Peyer's patch (tissue), 4 donors: Measurements from ENCODE around the gene PTPRC. TPM values are rescaled to one million over a fixed set of nuclear protein-coding genes. Genes with fewer than 3 reads are reported as not detected.

Source experiments
- DNase-seq, 3 donors: peaks; one replicate each; pipeline ENCODE4 v3.0.0-alpha.2; 2017 to 2019
- H3K27ac ChIP-seq, 4 donors: fragments of 200-600 bp; sonication (generic); one replicate each; pipeline ENCODE4 v1.5.1; 2016 to 2019
- H3K27me3 ChIP-seq, 2 donors: fragments of 200-600 bp; sonication (generic); one replicate each; pipeline ENCODE4 v1.5.1; 2019
- H3K36me3 ChIP-seq, 3 donors: fragments of 200-600 bp; sonication (generic); one replicate each; pipeline ENCODE4 v1.5.1; 2016 to 2019
- H3K4me1 ChIP-seq, 4 donors: fragments of 200-600 bp; sonication (generic); one replicate each; pipeline ENCODE4 v1.5.1; 2016 to 2019
- H3K4me3 ChIP-seq, 4 donors: fragments of 200-600 bp; sonication (generic); 1 replicate in 3 of 4; 2 replicates in 1 of 4; pipeline ENCODE4 v1.5.1; 2016 to 2019; ENCODE audit warnings: mild to moderate bottlenecking in 1 of 4
- H3K9me3 ChIP-seq, 4 donors: fragments of 200-600 bp; sonication (generic); one replicate each; pipeline ENCODE4 v1.5.1; 2016 to 2019; ENCODE audit warnings: mild to moderate bottlenecking in 1 of 4
- POLR2A ChIP-seq, 2 donors: fragments of 450-650 bp; IDR thresholded peaks; one replicate each; pipeline ENCODE4 v1.5.1; 2017; ENCODE audit warnings: antibody characterized with exemption in 2 of 2, mild to moderate bottlenecking in 2 of 2, moderate library complexity in 2 of 2
- total RNA-seq, 4 donors: library from RNA; depleted of rRNA; stranded (reverse); fragments of >200 nt; gene quantifications; one replicate each; pipeline ENCODE4 v1.1.0, GENCODE V29; 2016
- TF ChIP-seq, protein P1 (sequence below), 6 experiments: fragments of 450-650 bp in 4 of 6; fragments of 200-600 bp in 2 of 6; sonication (generic) in 1 of 6; IDR thresholded peaks; one replicate each; pipeline ENCODE4 v1.5.1; 2017 to 2019; ENCODE audit warnings: antibody characterized with exemption in 6 of 6, mild to moderate bottlenecking in 3 of 6, moderate library complexity in 1 of 6

The PTPRC gene
- total RNA-seq, 4 donors from 2014 or later: 13.3 to 127 (median 22.1) TPM

DNA sequence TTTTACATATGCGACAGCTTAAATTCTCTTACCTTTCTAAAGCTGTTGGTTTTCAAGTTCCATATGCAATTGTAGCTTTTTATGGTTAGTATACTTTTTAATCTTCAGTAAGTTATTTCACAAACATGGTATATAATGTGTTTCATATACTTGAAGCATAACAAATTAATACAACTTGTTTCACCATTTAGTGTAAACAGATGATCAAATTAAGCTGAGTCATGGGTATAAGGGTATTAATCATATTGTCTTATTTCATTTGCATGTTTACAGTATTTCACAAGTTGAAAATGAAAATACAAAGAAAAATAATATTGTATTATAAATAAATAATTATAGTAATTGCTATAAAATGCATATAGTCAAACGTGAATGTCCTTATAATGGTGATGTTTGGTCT lies 92.1 kb downstream of the PTPRC start:
- Histone ChIP-seq H3K27ac (no peak overlapping the region), H3K27me3 (no peaks in the 10 kb centered on the region), H3K4me1 (no peaks in the 10 kb centered on the region), H3K4me3 (no peak overlapping the region), H3K36me3 (no peaks in the 10 kb centered on the region), H3K9me3 (no peaks in the 10 kb centered on the region)
- DNase-seq: no peak
- TF ChIP-seq POLR2A (IDR thresholded peaks at IDR 0.05): no peak
- TF ChIP-seq, protein P1, sequence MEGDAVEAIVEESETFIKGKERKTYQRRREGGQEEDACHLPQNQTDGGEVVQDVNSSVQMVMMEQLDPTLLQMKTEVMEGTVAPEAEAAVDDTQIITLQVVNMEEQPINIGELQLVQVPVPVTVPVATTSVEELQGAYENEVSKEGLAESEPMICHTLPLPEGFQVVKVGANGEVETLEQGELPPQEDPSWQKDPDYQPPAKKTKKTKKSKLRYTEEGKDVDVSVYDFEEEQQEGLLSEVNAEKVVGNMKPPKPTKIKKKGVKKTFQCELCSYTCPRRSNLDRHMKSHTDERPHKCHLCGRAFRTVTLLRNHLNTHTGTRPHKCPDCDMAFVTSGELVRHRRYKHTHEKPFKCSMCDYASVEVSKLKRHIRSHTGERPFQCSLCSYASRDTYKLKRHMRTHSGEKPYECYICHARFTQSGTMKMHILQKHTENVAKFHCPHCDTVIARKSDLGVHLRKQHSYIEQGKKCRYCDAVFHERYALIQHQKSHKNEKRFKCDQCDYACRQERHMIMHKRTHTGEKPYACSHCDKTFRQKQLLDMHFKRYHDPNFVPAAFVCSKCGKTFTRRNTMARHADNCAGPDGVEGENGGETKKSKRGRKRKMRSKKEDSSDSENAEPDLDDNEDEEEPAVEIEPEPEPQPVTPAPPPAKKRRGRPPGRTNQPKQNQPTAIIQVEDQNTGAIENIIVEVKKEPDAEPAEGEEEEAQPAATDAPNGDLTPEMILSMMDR (IDR thresholded peaks at IDR 0.05): no peak

DNA sequence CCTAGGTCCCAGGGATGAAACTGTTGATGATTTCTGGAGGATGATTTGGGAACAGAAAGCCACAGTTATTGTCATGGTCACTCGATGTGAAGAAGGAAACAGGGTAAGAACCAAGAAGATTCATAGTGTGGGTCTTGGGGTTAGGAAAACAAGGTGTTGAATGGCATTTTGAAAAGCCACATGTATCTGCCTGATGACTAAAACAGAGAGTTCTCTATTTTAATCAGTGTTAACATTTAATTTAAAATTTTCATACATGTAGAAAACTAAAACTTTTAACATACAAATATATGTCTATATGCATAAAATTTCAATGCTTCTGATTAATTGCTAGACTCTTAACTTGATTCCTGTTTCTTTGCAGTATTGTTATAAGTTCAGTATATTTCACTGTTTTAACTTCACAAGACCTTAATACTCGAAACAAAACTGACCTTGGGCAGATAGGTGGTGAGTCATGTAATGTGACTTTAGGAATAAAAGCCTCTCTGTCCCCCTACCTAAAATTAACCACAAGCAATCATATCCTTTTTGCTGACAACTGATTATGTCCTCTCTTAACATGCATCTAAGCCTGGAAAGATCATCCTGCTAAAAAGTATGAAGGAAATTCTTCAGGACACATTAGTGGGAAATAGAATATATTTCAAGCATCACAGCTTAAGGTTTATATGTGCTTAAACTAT lies 95.6 kb downstream of the PTPRC start:
- no peak for DNase-seq
- no peaks in the 10 kb centered on the region for H3K4me1 ChIP-seq
- TF ChIP-seq, protein P1 (IDR thresholded peaks at IDR 0.05): no peak
- no peaks in the 10 kb centered on the region for H3K27me3 ChIP-seq
- no peak overlapping the region for H3K27ac ChIP-seq
- H3K36me3 ChIP-seq: no peaks in the 10 kb centered on the region
- no peaks in the 10 kb centered on the region for H3K9me3 ChIP-seq
- no peak overlapping the region for H3K4me3 ChIP-seq

DNA sequence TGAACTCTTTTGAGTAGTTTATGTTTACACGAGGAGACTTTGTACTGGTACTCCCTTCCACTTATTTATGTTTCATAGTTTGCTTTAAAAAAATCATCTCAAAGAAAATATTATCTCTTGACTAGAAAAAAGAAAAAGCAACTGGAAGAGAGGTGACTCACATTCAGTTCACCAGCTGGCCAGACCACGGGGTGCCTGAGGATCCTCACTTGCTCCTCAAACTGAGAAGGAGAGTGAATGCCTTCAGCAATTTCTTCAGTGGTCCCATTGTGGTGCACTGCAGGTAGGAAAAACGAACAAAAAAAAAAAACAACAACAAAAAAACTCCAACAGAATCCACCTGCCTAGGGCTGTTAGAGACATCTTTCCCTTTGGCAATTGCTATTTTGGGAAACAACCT lies 102.9 kb downstream of the PTPRC start:
- no peak for DNase-seq
- Histone ChIP-seq H3K4me3 (no peak overlapping the region), H3K27me3 (no peaks in the 10 kb centered on the region), H3K9me3 (no peaks in the 10 kb centered on the region), H3K4me1 (no peaks in the 10 kb centered on the region), H3K27ac (no peak overlapping the region), H3K36me3 (no peaks in the 10 kb centered on the region)
- TF ChIP-seq, protein P1 (IDR thresholded peaks at IDR 0.05): no peak
- no peak for TF ChIP-seq POLR2A (IDR thresholded peaks at IDR 0.05)

DNA sequence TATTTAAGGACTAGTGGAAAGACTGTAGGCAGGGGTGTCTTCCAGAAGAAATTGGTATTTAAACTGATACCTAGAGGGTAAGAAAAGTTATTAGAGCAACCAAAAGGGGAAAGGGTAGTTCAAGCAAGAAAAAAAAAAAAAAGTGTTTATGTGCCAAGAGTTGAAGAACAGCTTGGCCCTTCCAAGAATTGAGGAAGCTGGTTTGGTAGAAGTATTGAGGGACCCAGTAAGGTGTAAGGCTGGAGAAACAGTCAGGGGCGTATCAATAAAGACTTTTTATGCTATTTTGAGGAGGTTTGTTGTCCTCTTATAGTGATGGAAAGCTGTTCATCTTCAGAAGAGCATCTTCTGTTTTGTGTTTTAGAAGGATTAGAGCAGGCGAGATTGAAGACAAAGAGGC lies 108.3 kb downstream of the PTPRC start:
- H3K27ac ChIP-seq: no peak overlapping the region
- H3K4me1 ChIP-seq: no peaks in the 10 kb centered on the region
- H3K36me3 ChIP-seq: no peaks in the 10 kb centered on the region
- no peaks in the 10 kb centered on the region for H3K9me3 ChIP-seq
- no peak overlapping the region for H3K4me3 ChIP-seq
- no peak for DNase-seq
- TF ChIP-seq, protein P1 (IDR thresholded peaks at IDR 0.05): no peak
- TF ChIP-seq POLR2A (IDR thresholded peaks at IDR 0.05): no peak
- no peaks in the 10 kb centered on the region for H3K27me3 ChIP-seq

DNA sequence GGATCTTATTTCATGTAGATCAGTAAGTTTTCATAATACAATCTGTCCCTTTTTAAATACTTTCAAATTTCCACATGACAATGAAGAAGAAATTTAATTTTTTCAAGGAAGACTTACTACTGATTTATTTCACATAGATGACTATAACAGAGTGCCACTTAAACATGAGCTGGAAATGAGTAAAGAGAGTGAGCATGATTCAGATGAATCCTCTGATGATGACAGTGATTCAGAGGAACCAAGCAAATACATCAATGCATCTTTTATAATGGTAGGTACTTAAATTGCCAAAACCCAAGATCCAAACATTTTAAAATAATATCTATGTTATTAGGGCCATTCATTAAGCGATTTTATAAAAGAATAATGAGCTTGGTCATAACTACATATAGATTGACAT lies 110.4 kb downstream of the PTPRC start:
- no peak overlapping the region for H3K27ac ChIP-seq
- no peaks in the 10 kb centered on the region for H3K9me3 ChIP-seq
- no peak for DNase-seq
- H3K36me3 ChIP-seq: no peaks in the 10 kb centered on the region
- TF ChIP-seq, protein P1 (IDR thresholded peaks at IDR 0.05): no peak
- no peak for TF ChIP-seq POLR2A (IDR thresholded peaks at IDR 0.05)
- H3K27me3 ChIP-seq: no peaks in the 10 kb centered on the region
- H3K4me3 ChIP-seq: no peak overlapping the region
- no peaks in the 10 kb centered on the region for H3K4me1 ChIP-seq

DNA sequence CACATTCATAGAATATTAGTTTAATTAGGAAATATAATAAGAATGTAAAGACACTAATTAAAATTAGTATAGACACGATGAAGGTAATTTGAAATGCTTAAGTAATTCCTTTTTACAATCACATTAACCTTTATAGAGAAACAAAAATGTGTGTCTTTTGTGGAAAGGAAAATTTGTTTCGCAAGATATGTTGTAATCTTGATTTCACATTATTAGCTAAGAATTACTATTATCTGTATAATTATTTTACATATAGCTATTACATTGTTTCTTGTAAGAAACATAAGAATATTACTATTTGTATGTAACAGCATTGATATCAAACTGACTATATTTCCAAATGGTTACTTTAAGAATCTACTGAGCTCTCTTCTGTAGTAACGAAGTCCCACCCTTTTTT lies 111.2 kb downstream of the PTPRC start:
- Histone ChIP-seq H3K4me3 (no peak overlapping the region), H3K27ac (no peak overlapping the region), H3K9me3 (no peaks in the 10 kb centered on the region), H3K27me3 (no peaks in the 10 kb centered on the region), H3K4me1 (no peaks in the 10 kb centered on the region), H3K36me3 (no peaks in the 10 kb centered on the region)
- no peak for TF ChIP-seq POLR2A (IDR thresholded peaks at IDR 0.05)
- TF ChIP-seq, protein P1 (IDR thresholded peaks at IDR 0.05): no peak
- DNase-seq: no peak
